Activated T-helper 1 cell treated with Interleukin-2 at 50 U/mL for 16 hours (primary cell): Measurements from ENCODE around the gene AP3B1.

ENCODE experiments used
- DNase-seq: peaks from one replicate; pipeline ENCODE4 v3.0.0-alpha.2; 2020; ENCODE audit warnings: low read depth

The AP3B1 gene

GRCh38 chr5:78294248-78295034 is at the start of gene AP3B1:
AP3B1 (minus strand) TSS chr5:78294698; CDS start chr5:78294579, 119 bp downstream.
- peak; percentile 96 for DNase-seq

- DNase-seq, result no peak
Observed at GRCh38 chr5:78341440-78341839, 46.9 kb upstream of the AP3B1 start.

GRCh38 chr5:78339617-78340436 is 45.3 kb upstream of the AP3B1 start:
- no peak for DNase-seq

GRCh38 chr5:78336698-78337097 is 42.2 kb upstream of the AP3B1 start:
- DNase-seq, result no peak

GRCh38 chr5:78335976-78336375 is 41.5 kb upstream of the AP3B1 start:
- no peak for DNase-seq

GRCh38 chr5:78334811-78335210 is 40.3 kb upstream of the AP3B1 start:
- DNase-seq, result no peak

- no peak for DNase-seq
Observed at GRCh38 chr5:78331523-78332080, 37.1 kb upstream of the AP3B1 start.

- DNase-seq, result no peak
Observed at GRCh38 chr5:78328585-78329173, 34.2 kb upstream of the AP3B1 start.

- DNase-seq, result no peak
Observed at GRCh38 chr5:78327761-78328510, 33.4 kb upstream of the AP3B1 start.

- DNase-seq, result no peak
Observed at GRCh38 chr5:78326930-78327329, 32.4 kb upstream of the AP3B1 start.

- DNase-seq, result no peak
Observed at GRCh38 chr5:78323241-78323640, 28.7 kb upstream of the AP3B1 start.

- DNase-seq, result no peak
Observed at GRCh38 chr5:78320401-78320800, 25.9 kb upstream of the AP3B1 start.

- DNase-seq, result no peak
Observed at GRCh38 chr5:78318337-78318736, 23.8 kb upstream of the AP3B1 start.

GRCh38 chr5:78317515-78317914 is 23.0 kb upstream of the AP3B1 start:
- no peak for DNase-seq

- no peak for DNase-seq
Observed at GRCh38 chr5:78308703-78309102, 14.2 kb upstream of the AP3B1 start.

- no peak for DNase-seq
Observed at GRCh38 chr5:78300464-78301045, 6.1 kb upstream of the AP3B1 start.

GRCh38 chr5:78295035-78295961 is 800 bp upstream of the AP3B1 start:
- peak; percentile 28 for DNase-seq

- DNase-seq, result no peak
Observed at GRCh38 chr5:78293851-78294247, 649 bp downstream of the AP3B1 start.

GRCh38 chr5:78291687-78292086 is 2.8 kb downstream of the AP3B1 start:
- DNase-seq, result no peak

- DNase-seq, result no peak
Observed at GRCh38 chr5:78289911-78290310, 4.6 kb downstream of the AP3B1 start.
